ENCODE results near the gene ZSWIM6. TPM values are rescaled to one million over a fixed set of nuclear protein-coding genes. Genes with fewer than 3 reads are reported as not detected.

Gene ZSWIM6
- total RNA-seq, 1 donor from 2014 or later = 5.3 TPM

DNA sequence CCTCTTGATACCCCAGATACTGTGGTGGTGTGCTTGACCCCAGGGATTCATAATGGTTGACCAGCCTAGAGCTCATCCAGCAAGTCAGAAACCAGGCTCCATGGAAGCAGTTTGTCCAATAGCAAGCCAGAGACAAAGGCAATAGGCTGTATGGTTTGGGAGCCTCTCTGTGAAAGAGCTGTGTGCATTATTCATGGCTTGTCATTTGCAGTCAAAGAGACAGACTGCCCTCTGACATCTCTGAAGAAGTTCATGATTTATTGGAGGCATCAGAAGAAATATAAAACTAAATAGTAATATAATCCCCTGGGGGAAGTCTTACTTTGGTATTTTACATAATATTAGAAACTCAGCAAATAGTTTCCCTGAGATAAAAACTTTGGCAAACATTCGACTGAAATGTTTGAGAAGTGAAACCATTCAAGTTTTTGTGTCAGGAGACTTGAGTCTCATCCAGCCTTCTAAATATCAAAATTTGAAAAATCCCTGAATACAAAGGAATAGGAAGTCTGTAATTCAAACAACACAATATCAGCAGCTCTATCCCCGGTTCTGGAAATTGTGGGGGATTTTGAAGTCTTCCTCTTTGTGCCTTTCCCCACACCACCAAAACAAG, 250.3 kb downstream of the ZSWIM6 start:
- intact Hi-C loops (cut with micrococcal nuclease) = no loop called here

DNA sequence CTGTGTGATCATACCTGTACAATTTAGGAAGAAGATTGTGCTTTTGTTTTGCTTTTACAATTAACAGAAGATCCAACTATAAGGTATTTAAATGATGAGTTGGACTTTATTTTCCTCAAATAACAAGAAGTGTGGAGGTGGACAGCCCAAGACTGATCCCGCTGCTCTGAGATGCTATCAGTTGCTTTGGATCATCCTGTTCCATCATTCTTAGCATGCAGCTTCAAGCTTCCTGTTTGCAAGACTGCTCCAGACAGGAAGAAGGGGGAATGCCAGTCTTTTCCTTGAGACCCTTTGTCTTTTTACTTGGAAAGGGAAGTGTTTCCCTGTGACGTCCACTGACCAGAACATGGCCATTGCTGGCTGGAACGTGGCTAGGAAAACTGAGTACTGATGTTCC, 250.8 kb downstream of the ZSWIM6 start:
- intact Hi-C loops (cut with micrococcal nuclease) = no loop called here

DNA sequence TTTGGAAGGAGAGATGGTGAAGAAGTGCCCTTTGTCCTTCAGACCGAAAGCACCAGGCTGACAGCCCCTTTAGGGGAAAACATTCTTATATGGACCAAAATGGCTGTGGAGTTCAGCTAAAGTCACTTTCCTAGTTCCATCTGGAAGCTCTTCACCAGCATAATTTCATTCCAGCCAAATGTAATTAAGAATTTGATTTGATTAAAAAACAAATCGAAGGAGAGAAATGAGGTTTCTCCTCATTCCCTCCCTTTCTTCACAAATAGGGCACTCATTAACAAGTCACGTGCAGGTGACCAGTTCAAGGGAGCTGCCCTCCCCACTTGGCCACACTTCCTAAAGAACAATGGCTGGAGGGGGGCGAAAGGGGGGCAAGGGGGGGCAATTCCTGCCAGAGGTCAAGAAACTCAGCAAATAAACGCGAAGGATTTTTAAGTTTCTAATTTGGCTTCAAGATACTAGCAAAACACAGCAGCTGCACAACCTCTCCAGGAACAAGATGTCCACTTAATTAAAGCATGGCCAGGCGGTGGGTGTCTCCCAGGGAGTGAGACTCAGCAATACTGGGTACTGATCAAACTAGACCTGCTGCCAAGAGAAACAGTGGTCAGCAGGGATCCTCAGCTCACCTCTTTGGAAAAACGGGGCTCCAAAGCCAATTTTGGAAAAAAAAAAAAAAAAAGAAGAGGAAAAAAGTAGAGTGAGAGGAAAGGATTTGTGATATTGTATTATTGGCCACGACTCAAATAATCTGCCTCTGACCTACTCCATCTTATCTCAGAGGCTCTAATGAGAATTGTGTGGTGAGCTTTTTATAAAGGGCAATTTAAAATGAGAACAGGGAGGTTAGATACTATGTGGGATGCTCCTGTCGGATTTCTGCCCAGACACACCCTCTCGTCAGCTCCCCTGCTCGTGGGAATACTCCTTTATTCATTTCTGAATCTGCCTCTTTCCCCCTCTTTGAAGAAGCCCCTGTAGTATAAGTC, 254.3 kb downstream of the ZSWIM6 start:
- intact Hi-C loops (cut with micrococcal nuclease) = no loop called here

DNA sequence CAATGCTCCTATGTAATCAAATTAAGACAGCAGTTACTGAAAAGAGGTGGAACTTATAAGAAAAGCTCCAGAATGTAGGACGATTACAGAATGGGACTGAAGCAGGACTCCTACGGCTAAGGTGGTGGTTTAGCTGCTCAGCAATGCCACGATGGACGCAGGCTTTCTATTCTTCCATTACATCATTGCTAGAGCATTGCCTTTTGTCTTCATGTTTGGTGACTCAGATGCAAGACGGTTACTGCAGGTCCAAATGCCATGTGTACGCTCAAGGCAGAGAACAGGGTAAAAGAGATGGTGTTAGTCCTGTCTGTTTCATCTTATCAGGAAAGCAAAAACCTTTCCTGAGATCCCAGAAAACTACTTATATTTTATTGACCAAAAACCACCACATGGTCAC, 255.1 kb downstream of the ZSWIM6 start:
- intact Hi-C loops (cut with micrococcal nuclease) = no loop called here

DNA sequence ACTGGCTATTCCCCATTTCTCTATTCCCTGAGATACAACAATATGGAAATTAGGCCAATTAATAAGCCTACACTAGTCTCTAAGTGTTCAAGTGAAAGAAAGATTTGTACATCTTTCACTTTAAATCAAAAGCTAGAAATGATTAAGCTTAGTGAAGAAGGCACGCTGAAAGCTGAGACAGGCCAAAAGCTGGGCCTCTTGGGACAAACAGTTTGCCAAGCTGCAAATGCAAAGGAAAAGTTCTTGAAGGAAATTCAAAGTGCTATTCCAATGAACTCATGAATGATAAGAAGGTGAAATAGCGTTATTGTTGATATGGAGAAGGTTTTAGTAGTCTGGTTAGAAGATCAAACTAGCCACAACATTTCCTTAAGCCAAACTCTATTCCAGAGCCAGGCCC, 256.2 kb downstream of the ZSWIM6 start:
- intact Hi-C loops (cut with micrococcal nuclease) = no loop called here

DNA sequence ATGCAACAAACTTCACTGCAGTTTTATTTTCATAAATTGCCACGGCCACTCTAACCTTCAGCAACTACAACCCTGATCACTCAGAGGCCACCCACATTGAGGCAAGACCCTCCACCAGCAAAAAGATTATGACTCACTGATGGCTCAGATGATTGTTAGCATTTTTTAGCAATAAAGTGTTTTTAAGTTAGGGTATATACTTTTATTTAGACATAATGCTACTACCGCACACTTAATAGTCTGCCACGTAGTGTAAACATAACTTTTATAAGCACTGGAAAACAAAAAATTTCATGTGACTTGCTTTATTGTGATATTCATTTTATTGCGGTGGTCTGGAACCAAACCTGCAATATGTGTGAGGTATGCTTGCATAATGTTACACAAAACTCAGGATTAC, 257.9 kb downstream of the ZSWIM6 start:
- intact Hi-C loops (cut with micrococcal nuclease) = no loop called here

DNA sequence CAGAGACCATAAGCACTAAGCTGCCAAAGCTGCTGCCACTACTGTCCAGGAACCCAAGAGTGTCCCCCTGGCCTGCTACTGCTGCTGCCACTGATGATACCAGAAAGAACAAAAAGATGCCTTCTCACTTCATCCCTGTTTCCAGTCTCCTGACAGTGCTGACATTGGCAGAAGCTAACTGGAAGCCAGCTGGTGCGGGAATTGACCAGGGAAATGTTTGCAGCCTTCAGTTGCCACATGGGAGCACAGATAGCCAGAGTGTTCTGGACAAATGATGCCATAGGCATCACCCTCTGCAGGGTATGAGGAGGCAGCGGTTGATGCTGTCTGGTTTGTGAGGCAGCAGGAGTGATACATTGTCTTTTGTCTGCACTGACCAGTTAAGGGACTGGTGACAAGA, 258.4 kb downstream of the ZSWIM6 start:
- intact Hi-C loops (cut with micrococcal nuclease) = no loop called here

DNA sequence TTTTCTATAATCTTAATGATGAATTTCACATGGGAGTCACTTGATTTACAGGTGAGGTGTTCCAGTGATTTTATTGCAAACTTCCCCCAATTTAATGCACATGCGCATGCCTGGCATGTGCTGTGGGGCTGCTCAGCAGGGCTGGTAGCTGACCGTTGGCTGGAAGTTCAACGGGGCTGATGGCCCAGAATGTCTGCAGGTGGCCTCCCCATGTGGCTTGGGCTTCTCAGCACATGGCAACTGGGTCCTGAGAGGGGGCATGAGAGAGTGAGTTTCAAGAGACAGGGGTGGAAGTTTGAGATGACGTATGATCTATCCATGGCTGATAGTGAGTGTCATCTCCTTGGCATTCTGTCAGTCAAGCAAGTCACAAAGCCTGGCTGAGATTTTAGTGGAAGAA, 259.8 kb downstream of the ZSWIM6 start:
- intact Hi-C loops (cut with micrococcal nuclease) = no loop called here

DNA sequence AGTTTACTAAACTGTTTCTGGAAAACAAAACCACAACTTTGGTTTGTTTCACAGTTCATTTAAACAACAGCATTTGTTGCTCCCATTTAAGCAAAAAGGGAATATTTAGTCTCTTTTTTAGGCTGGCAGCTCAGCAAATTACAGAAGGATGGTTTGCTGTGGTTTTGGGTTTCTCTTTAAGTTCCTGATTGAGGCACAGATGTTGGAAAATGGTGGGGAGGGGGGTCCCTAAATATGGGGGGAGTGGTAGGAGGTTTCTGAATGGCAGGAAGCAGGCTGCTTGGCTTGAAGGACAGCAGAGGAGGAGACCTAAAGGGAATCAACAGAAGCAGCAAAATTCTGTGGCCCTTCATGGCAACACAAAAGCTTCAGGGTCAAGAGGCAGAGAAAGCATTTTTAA, 263.4 kb downstream of the ZSWIM6 start:
- intact Hi-C loops (cut with micrococcal nuclease) = no loop called here

Other genes with a start within 250 kb of the ZSWIM6 start
- 59.7 and 62.8 TPM in 2 replicates for gene SMIM15, start 169.8 kb upstream of the ZSWIM6 start, total RNA-seq